GM18508 (cell line): ENCODE data around the gene SPTBN4.

Source experiments
- ATAC-seq: cut with Tn5 transposase; IDR thresholded peaks from one replicate; pipeline ENCODE4 v1.9.1; 2021; ENCODE audit warnings: moderate number of reproducible peaks; ENCODE audit not compliant: insufficient read depth, unreplicated experiment

SPTBN4 gene

GRCh38 chr19:40625406-40626120 lies 158.8 kb downstream of the SPTBN4 start:
- no peak for ATAC-seq
